ENCODE measurements around the gene GLOD5.

GLOD5 gene

GRCh38 chrX:48754238-48754637 is 7.3 kb upstream of the GLOD5 start:
- no peak for DNase-seq (ENCODE audit: low read depth)

- no peak for DNase-seq (ENCODE audit: low read depth)
These were observed 7.7 kb downstream of the GLOD5 start for GRCh38 chrX:48769230-48769629.

GRCh38 chrX:48770296-48770695 is 8.7 kb downstream of the GLOD5 start:
- no peak for DNase-seq (ENCODE audit: low read depth)

GRCh38 chrX:48772602-48773001 is 11.1 kb downstream of the GLOD5 start:
- DNase-seq (ENCODE audit: low read depth), result no peak

- no peak for DNase-seq (ENCODE audit: low read depth)
These were observed 15.4 kb downstream of the GLOD5 start for GRCh38 chrX:48776818-48777439.

- DNase-seq (ENCODE audit: low read depth), result no peak
These were observed 17.9 kb downstream of the GLOD5 start for GRCh38 chrX:48779399-48779798.

- DNase-seq (ENCODE audit: low read depth), result no peak
These were observed 20.2 kb downstream of the GLOD5 start for GRCh38 chrX:48781705-48782104.

GRCh38 chrX:48782216-48782615 is 20.7 kb downstream of the GLOD5 start:
- DNase-seq (ENCODE audit: low read depth), result no peak

- no peak for DNase-seq (ENCODE audit: low read depth)
These were observed 21.2 kb downstream of the GLOD5 start for GRCh38 chrX:48782795-48783194.

GRCh38 chrX:48784726-48785125 is 23.2 kb downstream of the GLOD5 start:
- no peak for DNase-seq (ENCODE audit: low read depth)

GRCh38 chrX:48785186-48785539 is 23.6 kb downstream of the GLOD5 start:
- no peak for DNase-seq (ENCODE audit: low read depth)

- no peak for DNase-seq (ENCODE audit: low read depth)
These were observed 24.1 kb downstream of the GLOD5 start for GRCh38 chrX:48785540-48786214.

GRCh38 chrX:48786341-48786800 is 24.8 kb downstream of the GLOD5 start, which contains the start of gene GATA1:
TSS of gene GATA1 (plus strand) at chrX:48786590. CDS start at chrX:48791110, 4,520 bp downstream.
- no peak for DNase-seq (ENCODE audit: low read depth)

- no peak for DNase-seq (ENCODE audit: low read depth)
These were observed 25.4 kb downstream of the GLOD5 start for GRCh38 chrX:48786825-48787504.

GRCh38 chrX:48787505-48788443 is 26.2 kb downstream of the GLOD5 start:
- no peak for DNase-seq (ENCODE audit: low read depth)

- DNase-seq (ENCODE audit: low read depth), result no peak
These were observed 28.0 kb downstream of the GLOD5 start for GRCh38 chrX:48789366-48790220.

GRCh38 chrX:48790477-48790876 is 28.9 kb downstream of the GLOD5 start:
- DNase-seq (ENCODE audit: low read depth), result no peak

- no peak for DNase-seq (ENCODE audit: low read depth)
These were observed 29.7 kb downstream of the GLOD5 start for GRCh38 chrX:48791063-48791820.

GRCh38 chrX:48792219-48792618 is 30.7 kb downstream of the GLOD5 start:
- no peak for DNase-seq (ENCODE audit: low read depth)

- no peak for DNase-seq (ENCODE audit: low read depth)
These were observed 32.4 kb downstream of the GLOD5 start for GRCh38 chrX:48793935-48794334.

Data from stimulated activated CD8-positive, alpha-beta memory T cell treated with anti-CD3 and anti-CD28 coated beads, Interleukin-15, amount 100 ng/mL, for 1 hour (primary cell).